ENCODE data around the gene RALGDS.

GRCh38 chr9:133128152-133128551, 7.1 kb upstream of the RALGDS start:
- TF ChIP-seq L3MBTL2 (conservative IDR thresholded peaks at IDR 0.05): no peak
- TF ChIP-seq TARDBP (IDR thresholded peaks at IDR 0.05): no peak
- TF ChIP-seq ZNF384 (IDR thresholded peaks at IDR 0.05): no peak
- no peak for TF ChIP-seq ARNT (IDR thresholded peaks at IDR 0.05)
- no peak for TF ChIP-seq LEF1 (IDR thresholded peaks at IDR 0.05; ENCODE audit: borderline replicate concordance)
- TF ChIP-seq FOXK2 (IDR thresholded peaks at IDR 0.05): no peak
- no peak for TF ChIP-seq FOXM1 (IDR thresholded peaks at IDR 0.05; ENCODE audit: borderline replicate concordance)
- no peak for TF ChIP-seq FOXA1 (IDR thresholded peaks at IDR 0.05)

Data from HEK293T (cell line).